GM21447 (cell line): ENCODE results near the gene SLAMF9.

Experiments used
- ATAC-seq: cut with Tn5 transposase; IDR thresholded peaks from one replicate; pipeline ENCODE4 v1.9.1; 2021; ENCODE audit not compliant: unreplicated experiment

SLAMF9 gene

DNA sequence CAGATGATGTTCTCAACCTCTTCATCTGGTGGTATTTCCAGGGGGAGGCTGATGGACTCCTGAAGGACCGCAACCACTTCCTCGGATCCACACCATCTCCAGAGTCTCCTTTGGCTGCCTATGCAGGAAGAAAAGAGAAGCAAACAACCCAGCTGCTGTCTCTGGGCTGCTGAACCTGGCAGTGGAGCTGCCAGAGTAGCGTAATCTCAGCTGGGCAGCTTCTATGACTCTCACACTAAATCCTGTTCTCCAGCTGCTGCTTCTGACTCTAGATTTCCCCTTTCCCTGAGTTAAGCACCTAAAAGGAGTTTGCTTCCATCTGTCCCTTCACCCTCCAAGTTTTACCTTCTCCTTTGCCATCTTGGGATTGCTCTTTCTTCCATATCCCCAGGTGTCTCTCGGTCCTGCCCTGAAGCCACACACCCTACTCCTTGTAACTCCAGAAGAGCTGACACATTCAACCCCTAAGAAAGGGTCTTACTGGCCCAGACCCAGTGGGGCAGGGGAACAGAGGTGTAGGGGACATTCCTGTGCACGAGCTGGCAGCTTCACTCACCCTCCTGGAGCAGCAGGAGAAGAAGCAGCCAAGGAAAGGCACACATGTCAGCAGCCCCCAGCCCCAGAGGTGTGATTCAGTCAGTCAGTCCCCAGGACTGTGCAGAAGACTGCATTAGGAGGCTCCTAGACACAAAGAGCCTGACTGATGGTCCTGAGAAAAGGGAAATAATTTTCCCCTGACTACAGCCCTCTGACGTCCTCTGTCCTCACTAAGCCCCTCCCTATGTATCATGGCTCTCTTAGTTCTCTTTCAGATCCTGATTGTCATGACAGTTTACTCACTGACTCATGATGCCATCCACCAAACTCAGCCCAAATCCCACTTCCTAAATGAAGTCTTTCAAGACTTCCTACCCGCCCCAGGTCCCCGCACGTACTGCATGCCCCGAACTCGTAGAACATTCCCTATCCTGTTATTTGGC is at the start of gene SLAMF9:
Gene SLAMF9 (minus strand): TSS at position 702 of the 980 bp plus-strand sequence. CDS start 100 bp downstream, at position 602.
- ATAC-seq = no peak

GRCh38 chr1:160001440-160001839 is 47.4 kb upstream of the SLAMF9 start:
- no peak for ATAC-seq

GRCh38 chr1:159999204-159999603 is 45.2 kb upstream of the SLAMF9 start:
- no peak for ATAC-seq

GRCh38 chr1:159996653-159997052 is 42.6 kb upstream of the SLAMF9 start:
- ATAC-seq = no peak

GRCh38 chr1:159994896-159995295 is 40.9 kb upstream of the SLAMF9 start:
- no peak for ATAC-seq

GRCh38 chr1:159993911-159994310 is 39.9 kb upstream of the SLAMF9 start:
- ATAC-seq = no peak

DNA sequence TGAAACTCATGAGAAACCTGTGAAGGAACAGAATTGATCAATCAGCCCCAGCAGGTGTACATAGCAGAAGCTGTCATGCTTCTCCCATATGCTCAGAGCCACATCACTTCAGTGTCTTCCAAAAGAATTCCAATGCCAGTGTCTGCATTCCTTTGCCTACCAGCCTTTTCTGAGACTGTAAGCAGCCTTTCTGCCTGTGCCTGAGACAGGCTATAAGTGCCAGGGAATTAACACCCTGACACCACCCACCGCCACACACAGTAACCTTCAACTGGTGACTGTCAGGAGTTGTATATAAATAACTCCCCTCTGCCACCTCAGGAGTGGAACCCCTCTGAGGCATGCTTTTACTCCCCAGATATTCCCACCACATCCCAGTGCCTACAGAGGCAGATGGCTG is 38.1 kb upstream of the SLAMF9 start:
- no peak for ATAC-seq

DNA sequence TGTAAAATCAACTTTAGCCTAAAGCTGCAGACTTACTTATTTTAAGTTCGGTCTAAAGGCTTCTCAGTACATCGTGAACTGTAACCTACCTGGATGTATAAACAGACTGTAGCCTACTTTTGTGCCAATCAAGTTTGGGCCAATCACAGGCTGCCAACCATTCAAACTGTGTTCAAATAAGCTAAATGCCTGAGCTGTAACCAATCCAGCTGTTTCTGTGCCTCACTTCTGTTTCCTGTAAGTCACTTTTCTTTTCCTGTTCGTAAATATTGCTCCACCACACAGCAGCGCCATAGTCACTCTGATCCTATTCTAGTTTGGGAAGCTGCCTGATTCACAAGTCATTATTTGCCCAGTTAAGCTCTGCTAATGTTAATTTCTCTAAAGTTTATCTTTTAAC is 37.5 kb upstream of the SLAMF9 start:
- ATAC-seq = no peak

GRCh38 chr1:159990005-159990404 is 36.0 kb upstream of the SLAMF9 start:
- ATAC-seq = no peak

GRCh38 chr1:159989581-159989980 is 35.5 kb upstream of the SLAMF9 start:
- ATAC-seq = no peak

GRCh38 chr1:159988006-159988405 is 34.0 kb upstream of the SLAMF9 start:
- ATAC-seq = no peak

GRCh38 chr1:159987186-159987585 is 33.1 kb upstream of the SLAMF9 start:
- no peak for ATAC-seq

- ATAC-seq = no peak
Observed at GRCh38 chr1:159986531-159986930, 32.5 kb upstream of the SLAMF9 start.

GRCh38 chr1:159986093-159986492 is 32.1 kb upstream of the SLAMF9 start:
- ATAC-seq = no peak

DNA sequence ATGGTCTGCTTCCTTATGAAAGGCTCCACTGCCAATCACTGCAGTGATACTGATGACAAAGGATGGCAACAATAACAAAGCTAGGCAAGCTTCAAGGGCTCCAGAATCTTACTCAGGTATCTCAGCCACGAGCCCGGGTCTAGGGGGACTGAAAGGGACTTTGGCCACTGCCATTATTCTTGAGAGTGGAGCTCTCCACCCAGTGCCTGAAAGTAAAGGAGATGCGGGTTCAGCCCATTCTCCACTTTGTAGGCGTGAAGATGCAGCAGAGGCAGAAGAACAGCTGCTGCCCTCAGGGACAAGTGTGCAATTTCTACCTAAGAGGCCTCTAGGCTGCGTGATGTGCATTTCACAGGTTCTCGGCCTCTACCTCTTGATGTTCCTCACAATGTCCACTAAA is 31.4 kb upstream of the SLAMF9 start:
- no peak for ATAC-seq

GRCh38 chr1:159983681-159984080 is 29.6 kb upstream of the SLAMF9 start:
- ATAC-seq = no peak

DNA sequence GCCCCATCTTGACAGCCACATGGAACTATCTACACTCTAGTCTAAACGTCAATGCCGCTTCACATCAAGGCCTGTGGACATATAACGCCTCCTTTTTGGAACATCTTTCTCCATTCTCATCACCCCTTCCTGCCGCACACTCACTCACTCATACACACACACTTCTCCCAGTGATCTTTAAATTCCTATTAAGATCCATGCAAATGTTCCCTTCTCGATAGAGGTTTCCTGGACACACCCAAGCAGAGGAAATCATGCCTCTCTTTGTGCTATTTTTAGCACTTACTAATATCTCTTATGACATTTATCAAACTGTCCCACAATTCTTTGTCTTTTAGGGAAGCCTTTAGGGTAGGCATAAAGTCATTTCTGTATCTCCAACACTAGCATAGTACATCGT is 28.2 kb upstream of the SLAMF9 start:
- ATAC-seq = no peak

- ATAC-seq = no peak
Observed at GRCh38 chr1:159981351-159982055, 27.5 kb upstream of the SLAMF9 start.

DNA sequence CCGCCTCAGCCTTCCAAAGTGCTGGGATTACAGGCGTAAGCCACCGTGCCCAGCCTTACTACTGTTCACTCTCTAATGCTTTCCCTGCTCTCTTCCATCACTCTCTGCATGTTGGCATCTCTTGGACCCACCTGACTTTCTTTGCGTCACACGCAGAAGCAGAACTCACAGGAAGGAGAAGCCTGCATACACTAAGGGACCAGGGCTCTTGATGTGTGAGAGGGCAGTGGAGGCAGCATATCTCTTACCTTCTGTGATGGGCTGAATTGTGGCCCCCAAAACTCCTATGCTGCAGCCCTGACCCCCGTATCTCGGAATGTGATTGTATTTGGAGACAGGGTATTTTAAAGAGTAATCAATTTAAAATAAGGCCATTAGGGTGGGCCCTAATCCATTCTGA is 26.7 kb upstream of the SLAMF9 start:
- ATAC-seq = no peak

DNA sequence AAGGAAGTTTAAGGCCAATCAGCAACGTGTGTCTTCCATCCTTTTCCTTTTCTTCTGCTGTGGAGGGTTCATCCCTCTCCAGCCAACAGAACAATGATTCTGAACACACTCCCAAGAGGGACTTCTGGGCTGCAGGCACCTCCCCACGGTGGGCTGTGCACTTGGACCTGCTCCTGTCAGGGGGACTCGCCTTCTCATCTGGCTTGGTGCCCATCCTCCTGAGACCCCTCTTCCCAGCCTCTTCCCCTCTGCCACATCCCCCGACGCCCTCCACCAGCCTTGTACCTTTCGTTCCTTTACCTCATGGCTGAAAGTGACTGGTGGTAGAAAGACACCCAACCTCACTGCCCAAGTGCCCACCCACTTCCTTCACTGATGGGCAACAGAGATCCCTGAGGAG is 26.0 kb upstream of the SLAMF9 start:
- ATAC-seq = no peak

GRCh38 chr1:159979257-159979656 is 25.2 kb upstream of the SLAMF9 start:
- no peak for ATAC-seq

DNA sequence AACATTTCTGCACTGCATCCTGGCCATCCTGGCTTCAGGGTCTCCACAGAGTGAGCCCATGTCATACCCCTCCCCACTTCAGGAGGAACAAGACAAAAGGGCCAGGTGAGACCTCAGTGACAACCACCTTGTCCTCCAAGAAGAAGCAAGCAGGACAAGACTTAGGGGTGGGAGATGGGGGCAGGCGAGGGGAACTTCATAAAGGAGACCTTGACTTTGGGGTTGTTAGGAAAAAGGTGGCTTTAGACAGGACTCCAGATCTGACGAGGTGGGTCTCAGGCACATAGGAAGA is 24.0 kb upstream of the SLAMF9 start:
- no peak for ATAC-seq
